SK-N-SH (cell line): Measurements from ENCODE around the gene SMIM5. TPM values are rescaled to one million over a fixed set of nuclear protein-coding genes. Genes with fewer than 3 reads are reported as not detected.

Experiments
- CTCF ChIA-PET: fragments of 300-600, 350-600 bp; formaldehyde crosslinking; extraction: SDS; loops from one replicate; lab custom pipeline; 2021; lab: Yijun Ruan, JAX
- POLR2A ChIA-PET: fragments of 350-600 bp; sonication (Branson Sonifier 250); formaldehyde crosslinking; extraction: SDS; loops from one replicate; lab custom pipeline; 2020; ENCODE audit warnings: antibody characterized with exemption, inconsistent platforms; lab: Yijun Ruan, JAX
- DNase-seq: peaks from one replicate; pipeline ENCODE4 v3.0.0; 2012
- H2AFZ ChIP-seq: fragments of 200-600 bp; sonication (generic); 2 replicates; pipeline ENCODE4 v1.8.1; 2016; ENCODE audit warnings: antibody characterized with exemption, mild to moderate bottlenecking, low read depth
- H3F3A ChIP-seq: fragments of 200-600 bp; sonication (generic); replicated peaks from 2 replicates; pipeline ENCODE3; 2016; ENCODE audit warnings: antibody characterized with exemption, mild to moderate bottlenecking; ENCODE audit not compliant: insufficient read depth
- H3K27ac ChIP-seq, 2 experiments: fragments of 200-500 bp in 1 of 2; fragments of 200-600 bp in 1 of 2; sonication (Bioruptor generic) in 1 of 2; sonication (generic), shearing (Covaris generic) in 1 of 2; 2 replicates each; pipeline versions ENCODE4 v1.5.1 to v1.6.1; 2014 to 2016; ENCODE audit warnings: low read depth in 2 of 2, inconsistent platforms in 1 of 2, low read length in 1 of 2, mild to moderate bottlenecking in 1 of 2, mixed read lengths in 1 of 2
- H3K27me3 ChIP-seq: fragments of 200-600 bp; sonication (generic), shearing (Covaris generic); 2 replicates; pipeline ENCODE4 v1.6.1; 2016; ENCODE audit warnings: mixed run types; ENCODE audit not compliant: insufficient read depth
- H3K36me3 ChIP-seq, 2 experiments: fragments of 200-500 bp in 1 of 2; fragments of 200-600 bp in 1 of 2; sonication (Bioruptor generic) in 1 of 2; sonication (generic) in 1 of 2; replicated peaks in 1 of 2; 2 replicates each; pipeline versions ENCODE3 to v1.5.1; 2014 to 2016; ENCODE audit warnings: low read length in 1 of 2, mild to moderate bottlenecking in 1 of 2; ENCODE audit not compliant: insufficient read depth in 2 of 2, control insufficient read depth in 1 of 2
- H3K4me1 ChIP-seq, 2 experiments: fragments of 200-500 bp in 1 of 2; fragments of 200-600 bp in 1 of 2; sonication (Bioruptor generic) in 1 of 2; sonication (generic), shearing (Covaris generic) in 1 of 2; 2 replicates each; pipeline versions ENCODE4 v1.5.1 to v1.6.1; 2014 to 2016; ENCODE audit warnings: low read depth in 1 of 2, low read length in 1 of 2, mixed run types in 1 of 2; ENCODE audit not compliant: insufficient read depth in 2 of 2, control insufficient read depth in 1 of 2
- H3K4me2 ChIP-seq: fragments of 200-600 bp; sonication (generic), shearing (Covaris generic); 2 replicates; pipeline ENCODE4 v1.6.1; 2017; ENCODE audit warnings: mixed run types
- H3K4me3 ChIP-seq, 2 experiments: fragments of 200-500 bp in 1 of 2; fragments of 200-600 bp in 1 of 2; sonication (Bioruptor generic) in 1 of 2; sonication (generic), shearing (Covaris generic) in 1 of 2; 2 replicates each; pipeline versions ENCODE4 v1.5.1 to v1.8.1; 2014 to 2016; ENCODE audit warnings: low read depth in 2 of 2, inconsistent platforms in 1 of 2, low read length in 1 of 2, mild to moderate bottlenecking in 1 of 2, mixed read lengths in 1 of 2, moderate library complexity in 1 of 2
- H3K79me2 ChIP-seq: fragments of 200-600 bp; sonication (generic); 2 replicates; pipeline ENCODE4 v1.8.1; 2017; ENCODE audit warnings: mild to moderate bottlenecking; ENCODE audit not compliant: insufficient read depth
- H3K9ac ChIP-seq: fragments of 200-600 bp; sonication (generic); 2 replicates; pipeline ENCODE4 v1.6.1; 2017; ENCODE audit warnings: mixed run types
- H3K9me2 ChIP-seq: fragments of 200-600 bp; sonication (generic); 2 replicates; pipeline ENCODE4 v1.6.1; 2017; ENCODE audit warnings: mixed run types
- H3K9me3 ChIP-seq: fragments of 200-600 bp; sonication (generic); 2 replicates; pipeline ENCODE4 v1.6.1; 2017; ENCODE audit warnings: mixed run types, mild to moderate bottlenecking, moderate library complexity
- H4K20me1 ChIP-seq: fragments of 200-600 bp; sonication (generic); 2 replicates; pipeline ENCODE4 v1.6.1; 2017; ENCODE audit warnings: mild to moderate bottlenecking, mixed run types; ENCODE audit not compliant: insufficient read depth
- CHD2 ChIP-seq: fragments of 150-350 bp; IDR thresholded peaks from 2 replicates; pipeline ENCODE4 v1.6.1; 2018; ENCODE audit warnings: low read length; ENCODE audit not compliant: partially characterized antibody
- EZH2phosphoT487 ChIP-seq: fragments of 200-600 bp; sonication (generic); IDR thresholded peaks from 2 replicates; pipeline ENCODE4 v1.6.1; 2017; ENCODE audit warnings: low read depth, mixed run types, mild to moderate bottlenecking, antibody characterized with exemption, moderate library complexity, borderline replicate concordance
- FOXJ3 ChIP-seq: sonication (generic); formaldehyde crosslinking; IDR thresholded peaks from 2 replicates; pipeline ENCODE4 v1.5.1; 2020; ENCODE audit warnings: mild to moderate bottlenecking, missing genetic modification reagents
- FOXM1 ChIP-seq: IDR thresholded peaks from 2 replicates; pipeline ENCODE4 v1.4.0; 2012; ENCODE audit warnings: low read depth, mild to moderate bottlenecking
- GATA2 ChIP-seq: sonication (generic); formaldehyde crosslinking; IDR thresholded peaks from 2 replicates; pipeline ENCODE4 v1.5.0; 2020; ENCODE audit warnings: mild to moderate bottlenecking, missing genetic modification reagents
- MEF2A ChIP-seq: IDR thresholded peaks from 2 replicates; pipeline ENCODE4 v1.4.0; 2012; ENCODE audit warnings: low read depth, borderline replicate concordance
- RCOR1 ChIP-seq: fragments of 150-350 bp; IDR thresholded peaks from 2 replicates; pipeline ENCODE4 v1.6.1; 2017; ENCODE audit warnings: antibody characterized with exemption, low read length
- RFX5 ChIP-seq: IDR thresholded peaks from 2 replicates; pipeline ENCODE4 v1.6.1; 2012; ENCODE audit warnings: mild to moderate bottlenecking, improper control_type of control experiment, low read length
- SIN3A ChIP-seq: IDR thresholded peaks from 2 replicates; pipeline ENCODE4 v1.6.1; 2012; ENCODE audit warnings: low read depth, mild to moderate bottlenecking, low read length, moderate library complexity, borderline replicate concordance
- SMC3 ChIP-seq: IDR thresholded peaks from 2 replicates; pipeline ENCODE4 v1.6.1; 2012; ENCODE audit warnings: low read depth, low read length, improper control_type of control experiment
- WGBS: methylation state at CpG from one replicate; pipeline ENCODE4 v1.1.6; 2017; ENCODE audit warnings: low lambda C conversion rate; 5-methylcytosine and 5-hydroxymethylcytosine counted together
- polyA plus RNA-seq, 3 experiments: library from polyadenylated mRNA; depleted of rRNA; stranded (reverse); fragments of >200 nt; gene quantifications; 2 replicates each; pipeline ENCODE4 v1.2.3, GENCODE V29; 2012
- TF ChIP-seq, protein P1 (sequence below): IDR thresholded peaks from 2 replicates; pipeline ENCODE4 v1.4.0; 2012; ENCODE audit warnings: low read depth, borderline replicate concordance
- TF ChIP-seq, protein P2 (sequence below): fragments of 150-350 bp; IDR thresholded peaks from 2 replicates; pipeline ENCODE4 v1.6.1; 2016; ENCODE audit warnings: mild to moderate bottlenecking, low read depth, low read length
- TF ChIP-seq, protein P3 (sequence below): IDR thresholded peaks from 2 replicates; pipeline ENCODE4 v1.6.1; 2012; ENCODE audit warnings: mild to moderate bottlenecking, low read depth, low read length, moderate library complexity
- TF ChIP-seq, protein P4 (sequence below): fragments of 150-350 bp; IDR thresholded peaks from 2 replicates; pipeline ENCODE4 v1.6.1; 2017; ENCODE audit warnings: antibody characterized with exemption, low read length, low read depth, borderline replicate concordance

Gene SMIM5
- polyA plus RNA-seq, 1 of the 3 experiments (the other 2 are of a cell fraction): 0.02 TPM

DNA sequence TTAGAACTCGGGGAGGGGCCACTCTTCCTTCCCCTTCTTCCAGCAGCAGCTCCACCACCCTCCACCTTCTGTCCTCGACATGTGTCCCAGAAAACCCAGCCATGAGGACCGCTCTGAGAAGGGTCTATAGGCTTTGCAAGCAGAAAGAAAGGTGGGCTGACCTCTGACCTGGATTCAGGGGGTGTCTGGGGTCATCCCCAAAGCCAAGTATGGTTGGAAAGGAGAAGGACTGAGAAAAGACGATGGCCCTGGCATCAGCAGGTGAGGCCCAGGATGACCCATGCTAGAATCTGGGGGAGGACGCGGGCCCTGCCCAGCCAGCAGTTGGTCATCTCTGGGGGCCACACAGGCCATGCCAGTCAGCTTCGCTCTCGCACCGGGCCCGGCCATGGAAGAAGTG is 6.1 kb upstream of the SMIM5 start:
- CTCF ChIA-PET: interaction anchor here (1.3 to 37.9 kb wide), 8 partner anchors 10 to 124 kb away, joined by 3 to 1370 read pairs (median 16); partner anchors contain the start of genes GALK1, SMIM5 and TSEN54
- no peaks in the 10 kb centered on the region for H3K9me3 ChIP-seq

More for the DNA sequence above, 6.1 kb upstream of the SMIM5 start:
- H3K36me3 ChIP-seq: peaks cover 0 to 46% of the 10 kb centered on the region in 2 experiments
- H3K79me2 ChIP-seq: no peaks in the 10 kb centered on the region
- no peaks in the 10 kb centered on the region for H3K27me3 ChIP-seq
- DNase-seq: no peak
- H3K4me1 ChIP-seq: peaks cover 0 to 12% of the 10 kb centered on the region in 2 experiments; a peak in 1 of 4 replicates
- POLR2A ChIA-PET: interaction anchor here (0.6 kb wide), 1 partner anchor 153 kb away, joined by 4 read pairs; no protein-coding TSS in a partner anchor
- no peaks in the 10 kb centered on the region for H4K20me1 ChIP-seq
- H2AFZ ChIP-seq: no peak overlapping the region
- H3K4me2 ChIP-seq: no peak overlapping the region
- 87% methylated on average over 10 of the region's 10 CpGs for WGBS
- H3K27ac ChIP-seq: no peak overlapping the region; a peak in 1 of 4 replicates
- H3F3A ChIP-seq: no peaks in the 10 kb centered on the region
- no peak overlapping the region for H3K4me3 ChIP-seq
- no peak overlapping the region for H3K9ac ChIP-seq
- H3K9me2 ChIP-seq: no peaks in the 10 kb centered on the region
- TF ChIP-seq FOXJ3 (CRISPR knock-in tag) (no peak), MEF2A (no peak), CHD2 (no peak), EZH2phosphoT487 (no peak), SIN3A (no peak), RCOR1 (no peak), FOXM1 (no peak), RFX5 (no peak), SMC3 (no peak), GATA2 (CRISPR knock-in tag) (no peak)
- TF ChIP-seq, protein P1, sequence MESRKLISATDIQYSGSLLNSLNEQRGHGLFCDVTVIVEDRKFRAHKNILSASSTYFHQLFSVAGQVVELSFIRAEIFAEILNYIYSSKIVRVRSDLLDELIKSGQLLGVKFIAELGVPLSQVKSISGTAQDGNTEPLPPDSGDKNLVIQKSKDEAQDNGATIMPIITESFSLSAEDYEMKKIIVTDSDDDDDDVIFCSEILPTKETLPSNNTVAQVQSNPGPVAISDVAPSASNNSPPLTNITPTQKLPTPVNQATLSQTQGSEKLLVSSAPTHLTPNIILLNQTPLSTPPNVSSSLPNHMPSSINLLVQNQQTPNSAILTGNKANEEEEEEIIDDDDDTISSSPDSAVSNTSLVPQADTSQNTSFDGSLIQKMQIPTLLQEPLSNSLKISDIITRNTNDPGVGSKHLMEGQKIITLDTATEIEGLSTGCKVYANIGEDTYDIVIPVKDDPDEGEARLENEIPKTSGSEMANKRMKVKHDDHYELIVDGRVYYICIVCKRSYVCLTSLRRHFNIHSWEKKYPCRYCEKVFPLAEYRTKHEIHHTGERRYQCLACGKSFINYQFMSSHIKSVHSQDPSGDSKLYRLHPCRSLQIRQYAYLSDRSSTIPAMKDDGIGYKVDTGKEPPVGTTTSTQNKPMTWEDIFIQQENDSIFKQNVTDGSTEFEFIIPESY: no peak
- TF ChIP-seq, protein P2, sequence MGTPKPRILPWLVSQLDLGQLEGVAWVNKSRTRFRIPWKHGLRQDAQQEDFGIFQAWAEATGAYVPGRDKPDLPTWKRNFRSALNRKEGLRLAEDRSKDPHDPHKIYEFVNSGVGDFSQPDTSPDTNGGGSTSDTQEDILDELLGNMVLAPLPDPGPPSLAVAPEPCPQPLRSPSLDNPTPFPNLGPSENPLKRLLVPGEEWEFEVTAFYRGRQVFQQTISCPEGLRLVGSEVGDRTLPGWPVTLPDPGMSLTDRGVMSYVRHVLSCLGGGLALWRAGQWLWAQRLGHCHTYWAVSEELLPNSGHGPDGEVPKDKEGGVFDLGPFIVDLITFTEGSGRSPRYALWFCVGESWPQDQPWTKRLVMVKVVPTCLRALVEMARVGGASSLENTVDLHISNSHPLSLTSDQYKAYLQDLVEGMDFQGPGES: no peak
- TF ChIP-seq, protein P3, sequence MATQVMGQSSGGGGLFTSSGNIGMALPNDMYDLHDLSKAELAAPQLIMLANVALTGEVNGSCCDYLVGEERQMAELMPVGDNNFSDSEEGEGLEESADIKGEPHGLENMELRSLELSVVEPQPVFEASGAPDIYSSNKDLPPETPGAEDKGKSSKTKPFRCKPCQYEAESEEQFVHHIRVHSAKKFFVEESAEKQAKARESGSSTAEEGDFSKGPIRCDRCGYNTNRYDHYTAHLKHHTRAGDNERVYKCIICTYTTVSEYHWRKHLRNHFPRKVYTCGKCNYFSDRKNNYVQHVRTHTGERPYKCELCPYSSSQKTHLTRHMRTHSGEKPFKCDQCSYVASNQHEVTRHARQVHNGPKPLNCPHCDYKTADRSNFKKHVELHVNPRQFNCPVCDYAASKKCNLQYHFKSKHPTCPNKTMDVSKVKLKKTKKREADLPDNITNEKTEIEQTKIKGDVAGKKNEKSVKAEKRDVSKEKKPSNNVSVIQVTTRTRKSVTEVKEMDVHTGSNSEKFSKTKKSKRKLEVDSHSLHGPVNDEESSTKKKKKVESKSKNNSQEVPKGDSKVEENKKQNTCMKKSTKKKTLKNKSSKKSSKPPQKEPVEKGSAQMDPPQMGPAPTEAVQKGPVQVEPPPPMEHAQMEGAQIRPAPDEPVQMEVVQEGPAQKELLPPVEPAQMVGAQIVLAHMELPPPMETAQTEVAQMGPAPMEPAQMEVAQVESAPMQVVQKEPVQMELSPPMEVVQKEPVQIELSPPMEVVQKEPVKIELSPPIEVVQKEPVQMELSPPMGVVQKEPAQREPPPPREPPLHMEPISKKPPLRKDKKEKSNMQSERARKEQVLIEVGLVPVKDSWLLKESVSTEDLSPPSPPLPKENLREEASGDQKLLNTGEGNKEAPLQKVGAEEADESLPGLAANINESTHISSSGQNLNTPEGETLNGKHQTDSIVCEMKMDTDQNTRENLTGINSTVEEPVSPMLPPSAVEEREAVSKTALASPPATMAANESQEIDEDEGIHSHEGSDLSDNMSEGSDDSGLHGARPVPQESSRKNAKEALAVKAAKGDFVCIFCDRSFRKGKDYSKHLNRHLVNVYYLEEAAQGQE: no peak
- TF ChIP-seq, protein P4, sequence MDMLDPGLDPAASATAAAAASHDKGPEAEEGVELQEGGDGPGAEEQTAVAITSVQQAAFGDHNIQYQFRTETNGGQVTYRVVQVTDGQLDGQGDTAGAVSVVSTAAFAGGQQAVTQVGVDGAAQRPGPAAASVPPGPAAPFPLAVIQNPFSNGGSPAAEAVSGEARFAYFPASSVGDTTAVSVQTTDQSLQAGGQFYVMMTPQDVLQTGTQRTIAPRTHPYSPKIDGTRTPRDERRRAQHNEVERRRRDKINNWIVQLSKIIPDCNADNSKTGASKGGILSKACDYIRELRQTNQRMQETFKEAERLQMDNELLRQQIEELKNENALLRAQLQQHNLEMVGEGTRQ: no peak
